Bronchial smooth muscle cell (primary cell): ENCODE results near the gene COX10. TPM values are rescaled to one million over a fixed set of nuclear protein-coding genes. Genes with fewer than 3 reads are reported as not detected.

Source experiments
- total RNA-seq: library from RNA; depleted of rRNA; stranded (reverse); fragments of >200 nt; gene quantifications from 2 replicates; pipeline ENCODE4 v1.2.1, GENCODE V29; 2014

COX10 gene
- 5.2 and 6.6 TPM in 2 replicates for total RNA-seq

DNA sequence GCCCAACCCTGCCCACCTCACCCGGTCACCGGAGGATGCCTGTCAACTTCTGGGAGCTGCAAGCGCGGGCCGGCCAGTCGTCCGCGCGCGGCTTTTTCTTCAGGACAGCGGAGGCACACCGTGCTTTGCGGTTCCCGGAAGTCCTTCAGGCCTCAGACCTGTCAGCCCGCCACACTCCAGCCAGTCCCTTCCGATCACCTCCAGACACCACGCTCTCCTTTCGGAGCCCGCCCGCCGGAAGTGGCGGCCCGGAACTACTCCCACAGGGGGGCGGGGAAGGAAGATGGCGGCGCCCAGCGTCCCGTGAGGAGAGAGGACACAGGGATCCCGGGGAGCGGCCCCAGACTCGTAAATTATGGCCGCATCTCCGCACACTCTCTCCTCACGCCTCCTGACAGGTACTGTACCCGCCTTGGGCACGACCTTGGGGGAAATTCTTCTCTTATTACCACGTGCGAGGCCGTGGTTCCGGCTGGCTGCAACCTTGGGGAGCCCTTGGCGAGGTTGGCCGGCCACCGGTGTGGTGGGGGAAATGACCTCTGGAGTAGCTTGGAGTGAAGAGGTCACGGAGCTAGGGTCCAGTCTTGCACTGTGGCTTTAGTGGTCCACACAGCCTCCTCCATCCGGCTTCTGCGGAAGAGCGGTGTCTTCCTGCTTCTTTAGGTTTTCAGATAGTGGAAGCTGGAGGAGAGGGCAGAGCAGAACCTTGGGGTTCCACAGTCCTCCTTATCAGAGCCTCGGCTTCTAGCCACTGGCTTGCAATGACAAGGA lies at the start of gene COX10:
Gene COX10 (plus strand): TSS at position 254 of the 771 bp plus-strand sequence. CDS start 102 bp downstream, at position 356.

GRCh38 chr17:14236762-14237161 lies 167.5 kb downstream of the COX10 start, which contains the start of gene CDRT15:
Gene CDRT15 (minus strand): TSS chr17:14236862. CDS start chr17:14236833, 29 bp downstream.

Other genes starting within 250 kb of the COX10 start
- gene CDRT15, start 167.4 kb downstream of the COX10 start, total RNA-seq = not detected in 2 replicates
- gene HS3ST3B1, start 231.6 kb downstream of the COX10 start, total RNA-seq = 7.5 and 16.4 TPM in 2 replicates